Stimulated activated CD4-positive, alpha-beta T cell treated with anti-CD3 and anti-CD28 coated beads, Interleukin-12 subunit alpha, Interleukin-12 subunit beta, amount 100 ng/mL, for 24 hours (primary cell): Measurements from ENCODE around the gene LCP1.
"Not testable (repeated sequence)": the region's sequence is repeated elsewhere in the genome, so short reads cannot be mapped to it uniquely, and the experiment has no call there.

Source experiments
- DNase-seq, 2 experiments: peaks; one replicate each; pipeline ENCODE4 v3.0.0-alpha.2; 2020; ENCODE audit warnings: low read depth in 2 of 2

The LCP1 gene

DNA sequence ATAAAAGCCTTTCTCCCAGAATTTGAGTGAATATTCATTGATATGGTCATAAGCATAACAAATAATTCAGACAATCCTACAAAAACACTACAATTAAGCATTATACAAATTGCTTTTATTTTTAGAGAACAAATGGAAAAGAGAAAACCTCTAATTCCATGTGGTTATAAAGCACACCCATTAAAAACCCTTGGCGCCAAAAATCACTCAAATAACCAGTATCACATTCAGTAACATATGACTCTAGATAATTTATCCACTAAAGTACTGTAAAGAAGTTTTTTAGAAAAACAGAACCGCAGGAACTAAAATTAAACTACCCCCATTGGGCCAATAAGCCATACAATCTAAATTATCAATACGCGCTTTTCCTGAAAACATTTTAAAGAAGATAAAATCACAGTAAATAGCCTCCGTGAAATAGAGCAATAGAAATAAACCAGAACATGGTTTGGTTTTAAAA, 569 bp downstream of the LCP1 start:
- DNase-seq = no peak

DNA sequence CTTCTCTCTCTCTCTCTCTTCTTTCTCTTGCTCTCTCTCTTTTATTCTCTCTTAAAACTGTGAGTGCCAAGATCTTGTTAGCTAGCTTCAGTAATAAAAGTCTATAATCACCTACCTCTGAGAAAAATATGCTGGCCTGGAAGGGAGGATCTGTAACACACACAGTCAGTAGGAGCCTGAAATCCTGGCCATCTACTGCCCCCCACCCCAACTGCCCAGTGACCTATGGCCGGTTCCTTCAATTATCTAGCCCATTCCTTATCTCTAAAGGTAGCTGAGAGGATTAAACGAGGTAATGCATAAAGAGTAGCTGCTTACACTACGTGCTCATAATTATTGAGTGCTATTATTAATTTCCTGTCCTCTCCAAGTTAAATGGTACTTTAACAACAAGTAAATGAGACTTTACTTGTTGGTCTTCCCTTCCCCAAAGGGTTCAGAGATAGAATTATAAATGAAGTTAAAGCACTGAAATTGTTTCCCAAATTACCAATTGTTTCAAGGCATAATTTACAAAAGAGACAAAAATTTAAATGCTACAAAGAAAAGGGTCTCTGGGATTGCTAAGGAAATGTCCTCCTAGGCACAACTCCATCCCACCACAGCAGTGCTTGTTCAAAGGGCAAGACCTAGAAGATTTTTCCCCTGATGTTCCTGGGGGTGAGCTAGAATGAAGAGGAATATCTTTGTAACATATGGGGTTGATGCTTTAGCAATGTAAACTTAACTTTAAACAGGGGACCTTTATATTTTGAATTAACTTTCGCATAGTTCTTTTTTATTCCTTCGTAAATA, 1.8 kb downstream of the LCP1 start:
- DNase-seq = no peak

DNA sequence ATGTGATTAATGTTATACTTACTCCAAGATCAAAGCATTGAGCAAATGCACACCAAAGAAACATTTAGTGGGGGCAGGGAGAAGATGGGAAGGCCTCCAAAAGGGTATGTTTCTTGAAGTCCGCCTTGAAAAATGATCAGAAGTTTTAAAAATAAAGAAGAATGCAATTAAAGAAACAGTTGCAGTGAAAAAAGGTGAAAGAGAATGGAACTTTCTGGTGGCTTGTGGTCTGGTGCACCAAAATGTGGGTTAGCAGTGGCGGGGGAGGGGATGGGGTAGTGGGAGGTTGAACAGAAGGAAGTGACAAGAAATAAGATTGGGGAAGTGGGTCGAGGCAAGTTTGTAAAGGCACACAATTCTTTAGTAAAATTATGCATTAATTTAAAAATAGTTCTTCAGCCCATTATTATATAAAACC, 2.5 kb downstream of the LCP1 start:
- DNase-seq = peak; percentile 43 to 78

DNA sequence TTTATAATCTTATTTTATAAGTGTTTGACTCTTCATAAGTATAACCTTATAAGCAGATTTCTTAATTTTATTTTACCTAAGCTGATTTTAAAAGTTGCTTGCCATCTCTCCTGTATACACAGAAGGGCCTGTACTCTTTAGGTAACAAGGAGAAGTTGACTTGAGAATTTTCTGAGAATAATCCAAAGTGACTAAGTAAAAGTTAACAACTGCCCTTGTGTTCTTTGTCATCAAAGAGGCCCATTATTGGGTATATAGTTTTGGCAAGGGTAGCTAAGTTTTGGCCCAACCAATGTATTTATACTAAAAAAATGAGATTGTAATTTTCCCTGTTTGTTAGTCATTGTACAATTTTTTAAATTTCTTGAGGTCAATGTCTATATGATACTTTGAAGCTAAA, 3.2 kb downstream of the LCP1 start:
- DNase-seq = no peak

DNA sequence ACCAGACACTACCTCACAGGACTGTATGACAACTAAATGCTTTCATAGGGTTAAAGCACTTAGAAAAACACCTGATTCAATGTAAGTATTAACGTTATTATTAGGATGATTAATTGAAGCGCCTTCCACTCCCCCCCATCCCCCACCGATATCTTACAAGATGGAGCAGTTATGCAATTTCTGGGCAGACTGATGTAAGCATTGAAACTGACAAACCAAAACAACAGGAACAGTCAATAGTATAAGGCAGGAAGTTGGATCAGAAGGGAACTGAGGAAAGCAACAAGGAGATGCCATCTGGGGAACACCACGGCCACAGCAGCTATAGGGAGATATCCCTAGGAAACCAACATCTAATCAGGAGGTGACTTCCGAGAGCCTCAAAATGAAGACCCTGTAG, 3.8 kb downstream of the LCP1 start:
- DNase-seq = no peak

DNA sequence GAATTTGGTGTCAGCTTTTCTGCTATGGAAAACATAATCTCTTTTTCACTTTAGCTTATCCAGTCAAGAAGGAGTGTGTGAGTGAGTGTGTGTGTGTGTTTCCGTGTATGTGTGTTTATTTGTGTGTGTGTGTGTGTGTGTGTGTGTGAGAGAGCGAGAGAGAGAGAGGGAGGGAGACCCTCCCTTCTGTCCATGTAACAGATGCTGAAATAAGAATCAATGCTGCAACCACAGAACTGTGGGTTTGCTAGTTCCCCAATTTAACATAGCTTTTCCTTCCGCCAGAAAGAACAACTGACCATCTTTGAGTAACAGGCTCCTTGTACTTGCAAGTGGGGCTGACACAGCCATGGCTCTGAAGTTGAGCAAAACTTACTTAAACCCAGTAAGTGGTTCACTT, 5.2 kb downstream of the LCP1 start:
- no peak for DNase-seq

DNA sequence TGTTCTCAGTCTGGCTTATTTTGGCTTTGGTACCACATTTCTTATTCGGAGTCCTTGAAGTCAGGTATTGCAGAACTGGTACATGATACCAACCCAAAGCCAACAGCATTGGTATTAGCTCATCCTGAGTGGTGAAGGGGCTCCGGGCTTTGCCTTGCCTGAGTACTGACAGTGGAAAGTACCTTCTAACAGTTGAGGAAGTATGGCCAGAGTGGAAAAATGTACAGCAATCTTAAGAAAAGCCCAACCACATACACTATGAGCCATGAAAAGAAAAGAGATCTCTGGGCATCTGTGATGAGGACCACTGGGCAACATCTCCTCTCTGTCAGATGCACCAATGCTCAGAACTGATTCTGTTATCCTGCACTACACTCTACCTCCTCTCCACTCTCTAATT, 8.3 kb downstream of the LCP1 start:
- no peak for DNase-seq

DNA sequence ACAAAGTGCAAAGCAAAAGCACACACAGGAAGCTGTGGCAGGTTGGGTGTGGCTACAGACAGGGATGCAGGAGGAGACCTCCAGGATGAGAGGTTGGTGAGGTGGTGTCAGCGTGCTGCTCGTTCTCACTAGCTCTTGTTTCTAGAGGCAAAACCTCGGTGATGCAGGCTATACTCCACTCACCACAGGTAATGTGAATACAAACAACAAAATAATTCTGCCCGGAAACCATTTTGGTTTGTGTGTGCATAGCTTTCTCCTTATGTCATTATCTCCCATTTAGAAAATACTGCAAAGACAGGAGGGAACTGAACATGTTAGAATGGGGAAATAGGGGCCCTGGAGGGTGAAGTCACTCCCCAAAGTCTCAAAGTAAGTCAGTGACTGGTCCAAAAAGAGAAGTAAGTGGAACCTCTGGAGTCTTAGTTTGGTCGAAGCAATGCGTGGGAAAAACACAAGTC, 9.4 kb downstream of the LCP1 start:
- DNase-seq = no peak

DNA sequence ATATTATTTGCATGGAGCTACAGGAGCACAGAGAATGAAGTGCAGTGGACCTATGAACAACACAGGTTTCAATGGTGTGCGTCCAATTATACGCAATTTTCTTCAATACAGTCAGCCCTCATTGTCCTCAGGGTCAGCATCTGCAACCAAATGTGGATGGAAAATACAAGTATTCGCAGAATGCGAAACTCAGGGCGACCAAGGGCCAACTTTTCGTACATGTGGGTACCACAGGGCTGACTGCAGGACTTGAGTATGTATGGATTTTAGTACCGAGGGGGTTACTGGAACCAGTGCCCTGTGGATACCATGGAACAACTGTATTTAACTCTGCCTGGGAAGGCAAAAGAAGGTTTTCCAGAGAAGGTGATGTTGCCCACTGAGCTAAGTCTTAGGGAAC, 10.2 kb downstream of the LCP1 start:
- DNase-seq = no peak

DNA sequence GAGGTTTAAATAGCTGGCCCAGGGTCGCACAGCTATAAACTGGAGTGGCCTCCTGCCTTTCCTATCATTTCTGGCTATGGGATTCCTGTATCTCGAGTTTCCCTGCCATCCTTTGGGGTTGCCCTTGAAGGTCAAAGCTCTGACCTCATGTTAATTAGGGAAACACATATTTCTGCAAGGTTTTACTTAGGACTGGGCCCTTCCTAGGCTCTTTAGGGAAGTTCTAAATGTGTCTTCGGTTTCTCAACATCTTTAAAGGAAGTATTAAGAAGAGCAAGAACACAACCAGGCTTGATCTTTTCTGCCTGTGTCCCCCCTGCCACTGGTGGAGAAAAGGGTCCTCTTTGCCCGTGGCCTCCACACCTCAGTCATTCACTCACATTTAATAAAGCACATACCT, 10.8 kb downstream of the LCP1 start:
- DNase-seq = no peak

DNA sequence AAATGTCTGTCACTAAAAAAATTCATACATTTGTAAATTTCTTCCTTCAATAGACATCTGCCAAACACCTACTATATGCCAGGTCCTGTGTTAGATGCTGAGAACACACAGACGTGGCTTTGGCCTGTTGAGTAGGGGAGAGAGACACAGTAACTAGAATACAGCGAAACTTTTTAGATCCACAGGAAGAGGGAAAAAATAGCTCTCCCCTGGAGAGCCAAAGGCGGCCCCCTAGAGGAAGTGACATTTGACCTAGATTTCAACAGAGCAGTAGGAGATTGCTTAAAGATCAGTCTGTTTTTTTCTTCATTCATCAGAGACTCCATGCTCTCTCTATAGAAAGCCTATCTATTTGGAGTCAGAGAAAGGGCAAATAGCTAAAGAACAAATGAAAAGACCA, 11.3 kb downstream of the LCP1 start:
- DNase-seq = no peak

DNA sequence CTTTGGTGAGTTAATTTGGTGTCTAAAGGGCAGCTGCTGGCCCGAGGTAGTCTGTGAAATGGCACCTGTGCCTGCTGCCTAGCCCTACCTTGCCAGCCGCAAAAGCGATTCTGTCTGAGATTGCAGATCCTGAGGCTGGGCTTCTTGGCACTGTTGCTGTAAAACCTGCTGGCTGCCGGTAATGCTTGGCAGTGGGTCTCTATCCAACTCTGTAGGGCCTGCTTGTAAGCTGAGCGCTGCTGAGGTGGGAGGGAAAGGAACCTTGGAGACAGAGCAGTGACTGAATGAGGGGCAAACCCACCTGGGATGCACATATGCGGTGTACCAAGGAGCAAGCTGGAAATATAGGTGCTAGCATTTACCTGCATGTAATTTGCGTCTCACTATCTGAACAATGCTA, 11.7 kb downstream of the LCP1 start:
- no peak for DNase-seq

DNA sequence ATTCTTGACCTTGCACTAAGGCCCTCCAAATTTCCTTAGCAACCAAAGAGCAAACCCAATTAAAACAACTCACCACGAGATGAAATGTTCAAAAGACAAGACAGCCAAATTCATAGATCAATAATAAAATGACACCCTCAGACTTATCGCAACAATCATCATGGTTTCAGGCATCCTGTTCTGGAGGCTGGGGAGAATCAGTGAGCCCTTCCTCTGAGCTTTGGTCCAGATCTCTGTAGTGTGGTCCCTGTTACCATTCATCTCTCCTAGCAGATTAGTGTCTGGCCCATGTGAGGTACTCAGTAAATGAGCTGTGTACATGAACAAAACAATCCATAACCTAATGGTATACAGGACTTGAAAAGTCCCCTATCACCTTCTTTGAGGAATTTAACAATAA, 12.2 kb downstream of the LCP1 start:
- no peak for DNase-seq

DNA sequence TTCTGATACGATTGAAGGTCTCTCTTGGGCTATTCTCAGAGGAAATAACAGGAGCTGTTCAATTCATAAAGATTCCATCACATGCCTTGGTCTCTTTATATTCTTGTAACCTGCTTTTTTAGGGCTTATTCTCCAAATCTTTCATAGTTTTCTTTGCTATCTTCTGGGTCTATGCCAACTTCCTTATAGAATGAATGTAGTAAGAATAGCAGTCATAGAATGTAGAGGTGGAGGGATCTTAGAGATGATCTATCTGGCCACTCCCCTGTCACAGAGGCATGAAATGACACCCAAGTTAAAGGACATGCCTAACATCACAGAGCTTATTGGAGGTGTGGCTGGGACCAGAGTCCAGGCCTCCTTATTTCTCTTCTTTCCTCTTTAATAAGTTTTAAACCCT, 13.2 kb downstream of the LCP1 start:
- no peak for DNase-seq

DNA sequence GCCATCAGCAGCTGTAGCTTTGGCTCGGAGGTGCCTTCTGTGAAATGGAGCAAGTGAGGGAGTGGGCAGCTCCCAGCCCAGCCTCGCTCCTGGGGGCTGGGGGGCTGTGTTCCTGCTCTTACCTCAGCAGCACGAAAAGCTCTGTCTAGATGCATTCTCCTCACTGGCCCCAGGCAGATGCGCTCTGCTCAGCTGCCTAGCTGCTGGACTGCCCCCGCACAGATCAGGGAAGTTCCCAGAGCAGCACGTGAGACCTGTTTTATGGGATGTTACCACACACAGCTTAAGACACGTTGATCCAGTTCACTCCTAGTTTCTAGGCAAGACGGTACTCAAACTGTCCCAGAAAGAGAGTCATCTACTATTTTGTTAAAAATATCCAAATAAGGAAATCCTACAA, 13.6 kb downstream of the LCP1 start:
- DNase-seq = peak; percentile 32 to 40

DNA sequence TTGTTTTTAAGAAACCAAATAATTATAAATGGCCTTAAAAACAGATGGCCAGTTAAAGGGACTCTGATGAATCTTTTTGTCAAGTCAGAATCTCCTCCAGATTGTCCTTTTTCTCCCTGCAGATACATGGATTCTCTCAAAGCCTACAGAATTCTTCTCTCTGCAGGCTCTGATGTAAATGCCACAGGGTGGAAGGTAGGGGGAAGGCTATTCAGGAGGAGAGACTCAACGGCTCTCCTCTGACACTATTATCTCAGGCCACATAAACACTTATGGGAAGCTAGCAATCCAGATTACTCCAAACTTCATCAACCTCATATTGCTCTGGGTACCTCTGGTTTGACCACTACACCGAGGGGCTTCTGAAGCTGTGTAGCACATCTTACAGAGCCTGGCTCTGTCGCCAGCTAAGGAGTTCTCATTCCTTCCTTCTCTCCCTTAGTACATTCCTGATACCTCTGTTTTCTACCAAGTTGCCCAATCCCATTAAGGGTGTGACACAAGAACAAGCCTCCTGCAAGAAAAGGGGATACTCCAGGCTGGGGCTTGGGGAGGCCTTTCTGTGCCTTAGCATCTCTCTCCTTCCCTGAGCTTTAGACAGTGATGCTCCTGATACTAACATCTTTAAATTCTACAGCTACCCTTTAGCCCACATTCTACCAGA, 14.9 kb downstream of the LCP1 start:
- no peak for DNase-seq

DNA sequence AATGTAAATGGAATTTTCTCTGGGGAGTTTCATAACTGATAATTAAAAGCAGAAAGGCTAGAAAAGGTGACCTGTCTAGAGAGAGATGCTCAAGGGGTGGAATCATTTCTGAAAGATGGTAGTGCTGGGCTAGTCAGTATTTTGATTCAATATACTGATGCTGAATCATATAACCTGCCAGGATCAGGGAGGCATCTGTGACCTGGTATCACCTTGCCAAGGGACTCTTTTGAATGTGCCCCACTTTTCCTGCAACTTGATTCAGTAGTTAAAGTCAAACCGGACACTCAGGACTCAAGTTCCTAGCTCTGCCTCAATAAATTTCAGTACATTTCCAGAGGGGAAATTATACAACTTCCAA, 15.8 kb downstream of the LCP1 start:
- DNase-seq = no peak

DNA sequence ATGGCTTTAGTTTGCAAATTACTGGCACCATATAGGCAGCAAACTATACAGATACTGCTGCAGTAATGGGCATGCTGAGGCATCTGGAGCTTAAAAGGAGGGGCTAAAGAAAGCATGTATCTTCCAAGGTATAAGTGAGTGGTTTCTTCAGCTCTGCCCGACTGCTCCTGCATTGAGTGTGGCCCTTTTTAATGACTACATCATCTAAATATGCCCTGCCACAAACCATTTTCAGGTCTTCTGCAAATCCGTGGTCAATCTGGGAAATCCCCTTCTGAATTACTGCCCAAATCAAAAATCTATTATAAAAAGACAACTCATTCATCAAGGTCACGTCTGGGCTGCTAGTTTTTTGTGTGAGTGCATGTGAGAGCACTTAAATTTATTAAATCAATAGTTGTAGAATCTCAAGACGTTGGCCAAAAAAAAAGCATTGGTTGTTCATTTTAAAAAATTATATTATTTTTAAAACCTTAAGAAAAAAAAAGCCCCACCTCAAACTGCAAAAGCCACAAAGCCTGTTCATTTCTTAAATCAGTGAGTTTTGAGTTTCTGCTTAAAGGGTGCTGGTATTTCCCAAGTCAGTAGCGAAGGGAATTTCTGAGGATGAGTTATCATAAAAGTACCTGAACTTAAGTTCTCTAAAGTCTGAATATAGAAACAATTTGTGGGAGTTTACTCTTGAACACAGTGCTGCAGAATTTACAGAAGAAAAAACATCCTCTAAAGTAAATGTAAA, 16.3 kb downstream of the LCP1 start:
- DNase-seq = peak in 1 of 2 experiments; percentile 35

DNA sequence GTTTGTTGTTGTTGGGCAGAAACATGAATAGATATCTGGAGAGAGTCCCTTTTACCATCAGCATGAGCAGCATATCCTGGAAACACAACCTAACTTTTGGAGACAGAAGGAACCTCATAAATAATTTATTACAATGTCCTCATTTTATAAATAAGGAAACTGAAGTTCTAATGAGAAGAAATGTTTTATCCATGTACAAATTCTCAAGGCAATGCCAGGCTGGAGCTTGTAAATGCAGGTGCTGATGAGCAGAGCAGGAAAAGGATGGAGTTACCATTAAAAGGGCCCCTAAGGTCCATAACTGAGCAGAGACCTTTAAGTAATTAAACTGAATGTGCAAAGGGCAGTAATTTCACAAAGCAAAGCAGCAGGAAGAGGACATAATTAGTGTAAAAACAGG, 17.3 kb downstream of the LCP1 start:
- DNase-seq = no peak

DNA sequence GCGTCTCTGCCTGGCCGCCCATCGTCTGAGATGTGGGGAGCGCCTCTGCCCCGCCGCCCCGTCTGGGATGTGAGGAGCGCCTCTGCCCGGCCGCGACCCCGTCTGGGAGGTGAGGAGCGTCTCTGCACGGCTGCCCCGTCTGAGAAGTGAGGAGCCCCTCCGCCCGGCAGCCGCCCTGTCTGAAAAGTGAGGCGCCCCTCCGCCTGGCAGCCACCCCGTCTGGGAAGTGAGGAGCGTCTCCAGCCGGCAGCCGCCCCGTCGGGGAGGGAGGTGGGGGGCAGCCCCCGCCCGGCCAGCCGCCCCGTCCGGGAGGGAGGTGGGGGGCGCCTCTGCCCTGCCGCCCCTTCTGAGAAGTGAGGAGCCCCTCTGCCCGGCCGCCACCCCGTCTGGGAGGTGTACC, 19.2 kb downstream of the LCP1 start:
- DNase-seq = not testable (repeated sequence)

DNA sequence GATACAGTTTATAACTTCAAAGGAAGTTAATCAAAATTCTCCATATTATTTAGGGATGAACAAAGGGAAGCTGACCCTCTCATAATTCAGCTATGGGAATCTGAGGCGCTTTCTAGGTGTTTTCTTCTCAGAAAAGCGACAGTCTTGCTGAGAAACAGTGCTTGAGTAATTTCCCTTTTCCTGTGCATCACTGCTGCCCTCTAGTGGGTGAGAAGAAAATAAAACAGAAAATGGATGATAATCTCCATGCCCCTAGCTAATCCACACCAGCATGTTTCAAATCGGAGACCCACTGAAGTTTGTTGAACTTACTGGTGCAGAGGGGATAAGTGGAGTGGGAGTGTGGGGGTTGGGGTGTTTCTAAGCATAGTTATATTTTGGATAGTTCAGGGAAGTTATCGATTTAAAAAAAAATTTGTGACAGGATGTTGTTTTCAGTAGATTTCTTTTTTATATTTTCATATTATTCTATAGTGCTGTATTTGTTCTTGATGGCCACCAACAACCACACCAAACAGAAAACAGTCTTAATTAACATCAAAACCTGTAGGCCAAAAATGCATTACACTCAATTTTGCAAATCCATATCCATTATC, 21.4 kb downstream of the LCP1 start:
- DNase-seq = no peak

DNA sequence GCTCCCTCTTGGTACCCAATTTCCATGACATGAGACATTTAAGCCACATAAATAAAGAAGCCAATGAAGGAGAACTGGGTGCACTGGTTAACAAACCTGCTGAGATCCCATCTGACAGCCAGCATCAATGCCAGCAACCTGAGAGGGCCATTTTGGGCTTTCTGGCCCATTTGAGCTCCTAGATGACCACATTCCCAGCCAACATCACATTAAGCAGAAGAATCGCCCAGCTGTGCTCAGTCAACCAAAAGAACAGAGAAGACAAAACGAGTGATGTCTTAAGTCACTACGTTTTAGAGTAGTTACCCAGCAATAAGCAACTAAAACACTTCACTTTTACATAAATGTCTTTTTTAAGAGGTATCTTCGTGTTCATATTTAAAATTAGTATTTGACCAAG, 21.9 kb downstream of the LCP1 start:
- DNase-seq = no peak
